ACC112 (cell line): Measurements from ENCODE around the gene ATP6V1G1.
"Not testable (repeated sequence)": the region's sequence is repeated elsewhere in the genome, so short reads cannot be mapped to it uniquely, and the experiment has no call there.

ENCODE experiments used
- H2AFZ ChIP-seq: fragments of 200-600 bp; sonication (generic); one replicate; pipeline ENCODE4 v1.6.0; 2017; ENCODE audit warnings: antibody characterized with exemption, low read length; ENCODE audit not compliant: unreplicated experiment
- H3K27ac ChIP-seq: fragments of 200-600 bp; sonication (generic); 2 replicates; pipeline ENCODE4 v1.5.1; 2014; ENCODE audit warnings: low read depth, mild to moderate bottlenecking, antibody characterized with exemption, low read length, moderate library complexity
- H3K27me3 ChIP-seq: fragments of 200-600 bp; sonication (generic); 2 replicates; pipeline ENCODE4 v1.6.1; 2014; ENCODE audit warnings: mild to moderate bottlenecking, antibody characterized with exemption, low read length, moderate library complexity, mixed read lengths; ENCODE audit not compliant: insufficient read depth
- H3K36me3 ChIP-seq: fragments of 200-600 bp; sonication (generic); 2 replicates; pipeline ENCODE4 v1.6.1; 2016; ENCODE audit warnings: mild to moderate bottlenecking, antibody characterized with exemption, low read length, moderate library complexity, mixed read lengths; ENCODE audit not compliant: insufficient read depth
- H3K4me1 ChIP-seq: fragments of 200-600 bp; sonication (generic); one replicate; pipeline ENCODE4 v1.6.1; 2016; ENCODE audit warnings: low read length, mixed read lengths; ENCODE audit not compliant: insufficient read depth, unreplicated experiment, control insufficient read depth
- H3K4me3 ChIP-seq: fragments of 200-600 bp; sonication (generic); 2 replicates; pipeline ENCODE4 v1.5.1; 2014; ENCODE audit warnings: mild to moderate bottlenecking, low read depth, low read length
- H3K79me2 ChIP-seq: fragments of 200-600 bp; sonication (generic); one replicate; pipeline ENCODE4 v1.6.0; 2016; ENCODE audit warnings: low read length; ENCODE audit not compliant: control insufficient read depth, unreplicated experiment, insufficient read depth

Gene ATP6V1G1

DNA sequence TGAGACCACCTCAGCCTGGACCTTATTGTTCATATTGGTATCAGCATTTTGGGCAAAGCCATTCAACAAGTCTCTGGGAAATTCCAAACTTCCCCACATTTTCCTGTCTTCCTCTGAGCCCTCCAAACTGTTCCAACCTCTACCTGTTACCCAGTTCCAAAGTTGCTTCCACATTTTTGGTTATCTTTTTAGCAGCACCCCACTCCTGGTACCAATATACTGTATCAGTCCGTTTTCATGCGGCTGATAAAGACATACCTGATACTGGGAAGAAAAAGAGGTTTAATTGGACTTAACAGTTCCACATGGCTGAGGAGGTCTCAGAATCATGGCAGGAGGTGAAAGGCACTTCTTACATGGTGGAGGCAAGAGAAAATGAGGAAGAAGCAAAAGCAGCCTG, 14.2 kb downstream of the ATP6V1G1 start:
- H3K79me2 ChIP-seq, H3K4me3 ChIP-seq, H2AFZ ChIP-seq, H3K27ac ChIP-seq, H3K4me1 ChIP-seq, H3K27me3 ChIP-seq: not testable (repeated sequence)
- H3K36me3 ChIP-seq = peaks cover 39% of the 10 kb centered on the region

DNA sequence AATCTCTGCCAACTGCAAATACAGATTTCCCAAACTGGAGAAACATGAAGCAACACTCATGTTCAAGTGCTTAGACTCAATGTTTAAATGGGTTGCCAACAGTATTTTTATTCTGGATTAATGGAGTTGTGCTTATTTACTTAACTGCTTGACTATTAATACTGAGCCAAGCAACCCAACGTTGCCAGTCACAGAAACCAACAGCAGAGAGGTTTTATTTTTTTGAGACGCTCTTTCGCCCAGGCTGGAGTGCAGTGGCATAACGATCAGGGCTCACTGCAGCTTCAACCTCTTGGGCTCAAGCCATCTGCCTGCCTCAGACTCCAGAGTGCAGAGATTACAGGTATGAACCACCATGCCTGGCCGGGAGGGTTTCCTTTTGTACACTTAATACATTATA, 15.1 kb downstream of the ATP6V1G1 start:
- no peak overlapping the region for H2AFZ ChIP-seq
- H3K27ac ChIP-seq = no peak overlapping the region
- peaks cover 14% of the 10 kb centered on the region for H3K4me1 ChIP-seq
- H3K27me3 ChIP-seq = no peaks in the 10 kb centered on the region
- H3K4me3 ChIP-seq = no peak overlapping the region
- no peaks in the 10 kb centered on the region for H3K79me2 ChIP-seq
- peaks cover 34% of the 10 kb centered on the region for H3K36me3 ChIP-seq

DNA sequence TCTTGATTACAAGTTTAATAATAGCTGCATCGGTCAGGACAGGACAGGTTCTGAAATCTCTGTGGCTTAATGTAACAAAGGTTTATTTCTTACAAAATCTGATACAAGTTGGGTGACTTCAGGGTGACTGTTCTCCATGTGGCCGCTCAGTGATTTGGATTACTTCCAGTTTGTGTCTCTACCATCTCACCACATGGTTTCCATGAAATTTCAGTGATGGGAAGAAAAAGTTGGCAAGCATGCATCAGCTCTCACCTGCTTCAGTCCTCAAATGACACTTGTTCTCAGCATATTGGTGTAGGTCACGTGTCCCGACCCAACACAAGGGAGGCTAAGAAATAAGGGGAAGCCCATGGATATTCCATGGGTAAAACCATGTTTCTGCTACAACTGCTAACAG, 15.7 kb downstream of the ATP6V1G1 start:
- H3K27me3 ChIP-seq = no peaks in the 10 kb centered on the region
- H3K79me2 ChIP-seq = no peaks in the 10 kb centered on the region
- peaks cover 28% of the 10 kb centered on the region for H3K36me3 ChIP-seq
- H3K27ac ChIP-seq = no peak overlapping the region
- H3K4me3 ChIP-seq = no peak overlapping the region
- peaks cover 14% of the 10 kb centered on the region for H3K4me1 ChIP-seq
- no peak overlapping the region for H2AFZ ChIP-seq

DNA sequence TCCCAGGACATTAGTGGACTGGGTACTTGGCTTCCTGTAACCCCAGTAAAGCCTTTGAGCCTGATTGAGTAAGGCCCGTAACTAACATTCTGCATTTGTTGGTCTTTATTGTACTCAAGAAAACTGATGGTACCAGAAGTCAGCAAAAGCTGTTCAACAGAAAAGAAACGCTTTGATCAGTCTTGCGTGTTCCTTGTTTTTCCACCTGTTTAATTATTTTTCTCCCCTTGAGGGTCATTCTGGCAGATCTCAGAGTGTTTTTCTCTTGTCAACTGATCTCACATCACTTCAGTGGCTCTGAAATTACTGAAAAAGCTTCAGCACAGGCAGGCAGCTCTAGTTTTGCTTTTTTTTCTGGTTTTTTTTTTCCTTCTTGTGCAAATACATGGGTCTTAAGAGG, 17.4 kb downstream of the ATP6V1G1 start:
- Histone ChIP-seq H3K36me3 (peaks cover 17% of the 10 kb centered on the region), H3K27ac (no peak overlapping the region), H3K27me3 (no peaks in the 10 kb centered on the region), H2AFZ (no peak overlapping the region), H3K4me1 (peaks cover 14% of the 10 kb centered on the region), H3K79me2 (no peaks in the 10 kb centered on the region), H3K4me3 (no peak overlapping the region)

DNA sequence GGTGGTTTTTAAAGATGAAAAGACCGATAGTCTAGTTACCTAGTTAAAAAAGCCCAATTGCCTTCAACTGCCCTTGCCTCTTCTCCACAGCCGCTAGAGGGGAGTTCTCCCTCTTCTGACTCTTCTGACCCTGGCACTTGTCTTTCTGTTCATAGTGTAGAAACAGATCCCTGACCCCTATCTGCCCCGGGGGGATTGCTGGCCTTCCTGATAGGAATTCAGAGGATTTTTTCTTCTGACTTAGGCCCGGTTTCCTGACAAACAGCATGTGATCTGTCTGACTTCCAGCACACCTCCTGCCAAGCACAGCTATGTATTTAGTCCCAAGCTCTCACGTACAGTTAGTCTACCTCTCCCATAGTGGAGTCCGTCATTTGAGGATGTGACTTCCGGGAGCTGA, 18.5 kb downstream of the ATP6V1G1 start:
- peaks cover 21% of the 10 kb centered on the region for H3K4me1 ChIP-seq
- no peaks in the 10 kb centered on the region for H3K27me3 ChIP-seq
- H3K27ac ChIP-seq = no peak overlapping the region
- H3K36me3 ChIP-seq = peaks cover 6% of the 10 kb centered on the region; the same call in 1 of the 2 replicates
- no peak overlapping the region for H3K4me3 ChIP-seq
- H2AFZ ChIP-seq = no peak overlapping the region
- peaks cover 5% of the 10 kb centered on the region for H3K79me2 ChIP-seq

DNA sequence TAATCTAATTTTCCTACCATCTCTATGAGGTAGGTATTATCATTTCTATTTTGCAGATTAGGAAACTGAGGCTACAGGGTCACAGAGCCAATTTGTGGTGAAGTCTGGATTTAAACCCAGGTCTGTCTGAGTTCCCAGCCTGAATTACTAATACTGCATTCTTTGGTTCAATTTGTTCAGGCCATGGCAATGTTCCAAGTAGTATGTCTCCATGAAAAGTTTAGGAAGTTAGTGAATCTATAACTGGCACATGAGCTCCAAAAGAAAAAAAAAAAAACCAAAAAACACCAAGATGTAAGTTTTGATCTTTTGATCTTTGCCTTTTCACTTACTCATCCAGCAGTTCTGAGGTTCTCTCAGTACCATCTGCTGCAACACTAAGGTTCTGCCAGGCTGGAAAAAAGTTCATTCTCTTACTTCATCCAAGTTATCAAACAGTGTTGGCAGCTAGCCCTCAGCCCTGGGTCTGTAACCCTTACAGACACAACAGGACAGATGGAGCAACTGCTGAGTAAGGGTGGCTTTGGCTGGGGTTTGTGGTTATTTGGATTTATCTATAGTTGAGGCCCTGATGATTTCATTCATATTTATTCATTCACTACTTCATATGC, 19.1 kb downstream of the ATP6V1G1 start:
- Histone ChIP-seq H3K27ac (no peak overlapping the region), H3K4me3 (no peak overlapping the region), H2AFZ (no peak overlapping the region), H3K4me1 (peaks cover 21% of the 10 kb centered on the region), H3K79me2 (peaks cover 5% of the 10 kb centered on the region), H3K27me3 (no peaks in the 10 kb centered on the region), H3K36me3 (peaks cover 4% of the 10 kb centered on the region; the same call in 1 of the 2 replicates)

DNA sequence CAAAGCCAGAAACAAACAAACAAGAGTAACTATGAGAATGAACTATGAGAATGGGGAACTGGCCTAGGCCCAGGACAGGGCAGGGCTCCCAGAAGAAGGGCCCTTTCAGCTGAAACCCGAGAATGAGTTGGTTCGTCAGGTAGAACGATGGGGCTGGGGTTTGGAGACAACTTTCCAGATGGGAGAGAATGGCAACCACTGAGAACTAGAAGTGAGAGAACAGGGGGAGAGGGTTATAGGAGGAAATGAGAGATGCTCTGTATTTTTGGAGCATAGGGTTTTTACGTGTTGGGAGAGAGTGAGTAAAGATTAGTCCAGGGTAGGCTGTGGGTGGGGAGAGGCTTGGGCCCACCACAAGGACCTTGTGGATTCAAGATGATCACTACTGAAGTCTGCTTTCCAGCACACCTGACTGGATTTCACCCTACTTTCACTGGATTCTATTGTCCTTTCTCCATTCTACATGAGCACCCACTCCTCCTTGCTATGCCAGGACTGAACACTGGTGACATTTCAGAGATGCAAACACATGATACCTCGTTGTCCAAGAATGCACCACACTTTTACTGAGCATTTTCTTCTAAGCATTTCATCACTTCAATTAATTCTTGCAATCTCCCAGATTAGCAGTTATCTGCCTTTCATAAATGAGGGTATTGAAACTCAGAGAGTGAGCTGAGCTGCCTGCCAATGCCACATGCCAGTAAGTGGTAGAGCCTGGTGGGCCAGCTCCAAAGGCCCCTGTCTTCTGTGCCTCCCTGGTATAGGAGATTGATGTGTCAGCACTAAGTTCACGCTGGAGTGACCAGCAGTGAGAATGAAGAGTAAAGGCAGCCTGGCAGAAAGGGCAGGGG, 20.3 kb downstream of the ATP6V1G1 start:
- H3K4me1 ChIP-seq = peaks cover 29% of the 10 kb centered on the region
- H3K36me3 ChIP-seq = no peaks in the 10 kb centered on the region
- no peak overlapping the region for H2AFZ ChIP-seq
- no peak overlapping the region for H3K27ac ChIP-seq
- peaks cover 12% of the 10 kb centered on the region for H3K79me2 ChIP-seq
- H3K27me3 ChIP-seq = no peaks in the 10 kb centered on the region
- H3K4me3 ChIP-seq = no peak overlapping the region

DNA sequence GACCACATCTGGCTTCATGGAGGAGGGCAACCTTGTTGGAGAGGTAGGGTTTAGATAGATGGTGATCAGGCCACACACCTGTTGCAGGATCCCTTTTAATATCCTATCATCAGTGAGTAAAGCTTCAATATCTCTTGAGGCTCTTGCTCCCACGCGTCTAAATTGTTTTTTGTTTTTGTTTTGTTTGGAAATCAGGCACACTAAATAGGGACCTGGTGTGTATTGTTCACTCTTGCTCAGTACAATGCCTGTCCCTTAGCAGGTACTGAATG, 20.9 kb downstream of the ATP6V1G1 start:
- Histone ChIP-seq H3K27me3 (no peaks in the 10 kb centered on the region), H3K4me3 (no peak overlapping the region), H3K4me1 (peaks cover 34% of the 10 kb centered on the region), H3K36me3 (no peaks in the 10 kb centered on the region), H2AFZ (no peak overlapping the region), H3K27ac (no peak overlapping the region), H3K79me2 (peaks cover 16% of the 10 kb centered on the region)

DNA sequence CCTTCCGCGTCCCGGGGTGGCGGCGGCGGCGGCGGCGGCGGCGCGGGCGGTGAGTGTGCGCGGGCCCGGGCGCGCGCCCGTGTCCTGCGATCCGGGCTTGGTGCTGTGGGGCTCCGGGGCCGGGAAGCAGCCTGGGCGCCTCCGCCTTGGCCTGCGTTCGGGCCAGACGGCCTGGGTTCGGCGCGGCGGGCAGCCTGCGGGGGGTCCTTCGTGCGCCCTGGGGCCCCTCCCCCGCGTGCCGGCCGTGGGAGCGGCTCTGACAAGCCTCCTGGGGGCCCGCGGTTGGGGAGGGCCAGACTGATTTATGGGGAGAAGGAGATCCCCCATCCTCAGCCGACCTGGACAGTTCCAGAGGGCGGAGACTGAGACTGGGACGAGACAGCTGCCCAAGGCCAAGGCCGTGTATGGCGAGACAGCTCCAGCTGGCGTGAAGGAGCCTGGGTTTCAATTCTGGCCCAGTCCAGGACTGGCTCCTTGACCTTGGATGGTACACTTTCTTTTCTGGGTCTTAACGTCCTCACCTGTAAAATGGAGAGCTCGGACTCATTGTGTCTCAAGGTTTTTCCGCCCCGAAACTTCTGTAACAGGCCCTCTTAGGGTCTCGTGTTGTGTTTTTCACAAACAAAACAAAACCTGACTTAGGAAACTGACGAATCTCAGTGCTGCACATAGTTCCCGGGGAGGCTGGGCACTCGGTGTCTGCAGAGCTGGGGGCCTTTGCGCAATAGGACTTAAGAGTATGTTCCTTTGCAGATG, 24.1 kb downstream of the ATP6V1G1 start:
- Histone ChIP-seq H2AFZ (peak overlapping the region; percentile 89), H3K79me2 (peaks cover 21% of the 10 kb centered on the region), H3K4me3 (peak overlapping the region; percentile 81), H3K27me3 (no peaks in the 10 kb centered on the region), H3K27ac (peak overlapping the region; percentile 68), H3K36me3 (no peaks in the 10 kb centered on the region), H3K4me1 (peaks cover 26% of the 10 kb centered on the region)

DNA sequence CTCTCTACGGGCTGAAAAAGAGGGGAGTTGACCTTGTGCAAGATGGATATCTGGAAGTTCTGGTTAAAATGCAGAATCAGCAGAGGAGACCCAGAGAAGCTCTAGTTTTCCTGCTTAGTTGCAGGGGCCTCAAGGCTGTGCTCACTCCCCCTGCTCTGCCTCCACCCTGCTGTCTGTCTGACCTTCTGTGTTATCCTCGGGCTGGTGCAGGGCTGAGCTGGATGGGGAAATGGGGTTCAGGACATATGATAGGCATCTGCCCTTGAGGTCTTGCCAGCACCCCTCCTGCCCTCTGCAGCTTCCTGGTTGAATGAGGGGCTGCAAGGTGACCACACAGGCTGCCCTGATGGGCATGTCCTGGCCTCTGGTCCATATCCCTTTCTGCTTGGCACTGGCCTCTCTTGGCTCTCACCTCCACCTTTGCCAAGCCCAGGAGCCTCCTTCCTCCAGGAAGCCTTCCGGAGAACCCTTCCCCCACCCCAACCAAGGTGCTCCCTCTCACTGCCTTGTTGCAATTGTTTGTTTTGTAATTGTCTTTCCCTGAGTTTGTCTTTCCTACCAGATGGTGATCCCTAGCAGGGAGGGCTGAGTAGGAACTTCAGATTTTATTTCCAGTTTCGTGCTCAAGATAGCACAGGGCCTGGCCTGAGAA, 24.8 kb downstream of the ATP6V1G1 start:
- H3K27ac ChIP-seq = no peak overlapping the region

More for the DNA sequence above, 24.8 kb downstream of the ATP6V1G1 start:
- H3K27me3 ChIP-seq = no peaks in the 10 kb centered on the region
- H3K4me3 ChIP-seq = peak overlapping the region; percentile 81
- H3K4me1 ChIP-seq = peaks cover 23% of the 10 kb centered on the region
- H3K36me3 ChIP-seq = no peaks in the 10 kb centered on the region
- peaks cover 21% of the 10 kb centered on the region for H3K79me2 ChIP-seq
- no peak overlapping the region for H2AFZ ChIP-seq
